Measurements from ENCODE around the gene NIM1K.

NIM1K gene

DNA sequence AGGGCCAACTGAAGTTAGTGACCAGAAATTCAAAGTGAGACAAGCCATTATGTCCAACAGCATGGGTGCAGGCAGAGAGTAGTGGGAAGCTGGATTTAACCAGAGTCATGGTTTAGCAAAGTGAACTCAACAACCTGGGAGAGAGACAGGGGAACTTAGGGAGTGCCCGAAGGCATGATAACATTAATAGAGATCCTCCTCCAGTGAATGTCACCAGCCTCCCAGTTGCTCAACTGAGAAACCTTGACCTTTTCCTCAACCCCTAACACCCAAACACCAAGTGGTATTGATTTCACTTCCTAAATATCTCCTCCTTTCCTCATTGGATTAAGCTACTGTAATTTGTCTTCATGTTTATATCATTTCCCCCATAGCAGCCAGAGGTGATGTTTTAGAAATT lies 78.6 kb downstream of the NIM1K start:
- Histone ChIP-seq H4K12ac (ENCODE audit: low read depth, low read length) (no peak overlapping the region), H2AK5ac (ENCODE audit: low read length) (no peak overlapping the region), H3K23ac (ENCODE audit: low read length) (no peak overlapping the region), H4K91ac (ENCODE audit: low read depth, low read length) (no peak overlapping the region), H3K27ac (ENCODE audit: low read depth, low read length) (no peak overlapping the region), H2BK5ac (ENCODE audit: low read depth, low read length, poor library complexity) (no peak overlapping the region), H3K79me1 (ENCODE audit: low read length) (no peaks in the 10 kb centered on the region), H3K18ac (ENCODE audit: low read length) (no peak overlapping the region), H3K79me2 (ENCODE audit: control insufficient read depth, insufficient read depth, low read length, poor library complexity) (no peaks in the 10 kb centered on the region), H3K27me3 (ENCODE audit: insufficient read depth, low read length) (no peaks in the 10 kb centered on the region), H3K4me2 (ENCODE audit: low read length) (no peak overlapping the region), H3K4ac (ENCODE audit: low read depth, low read length) (no peak overlapping the region), H3K9ac (ENCODE audit: low read length) (no peak overlapping the region), H2BK12ac (ENCODE audit: low read length) (no peak overlapping the region), H3K9me3 (ENCODE audit: insufficient read depth, low read depth, low read length) (peaks cover 1% of the 10 kb centered on the region), H3K14ac (ENCODE audit: low read length) (no peak overlapping the region), H2AFZ (ENCODE audit: insufficient read depth, low read length, poor library complexity) (no peak overlapping the region), H3K4me1 (ENCODE audit: control insufficient read depth in 1 of 2, insufficient read depth in 2 of 2, low read length in 2 of 2) (no peaks in the 10 kb centered on the region), H3K36me3 (ENCODE audit: control insufficient read depth in 1 of 2, insufficient read depth in 2 of 2, low read length in 2 of 2) (no peaks in the 10 kb centered on the region), H2BK120ac (ENCODE audit: insufficient read depth, low read length, poor library complexity) (no peak overlapping the region), H4K8ac (ENCODE audit: low read depth, low read length) (no peak overlapping the region), H3K4me3 (ENCODE audit: low read depth, low read length) (no peak overlapping the region)
- no CpG with 5 or more reads among the region's 1 CpG for WGBS (ENCODE audit: extremely low coverage, insufficient coverage, insufficient read length)
- DNase-seq, result no peak

DNA sequence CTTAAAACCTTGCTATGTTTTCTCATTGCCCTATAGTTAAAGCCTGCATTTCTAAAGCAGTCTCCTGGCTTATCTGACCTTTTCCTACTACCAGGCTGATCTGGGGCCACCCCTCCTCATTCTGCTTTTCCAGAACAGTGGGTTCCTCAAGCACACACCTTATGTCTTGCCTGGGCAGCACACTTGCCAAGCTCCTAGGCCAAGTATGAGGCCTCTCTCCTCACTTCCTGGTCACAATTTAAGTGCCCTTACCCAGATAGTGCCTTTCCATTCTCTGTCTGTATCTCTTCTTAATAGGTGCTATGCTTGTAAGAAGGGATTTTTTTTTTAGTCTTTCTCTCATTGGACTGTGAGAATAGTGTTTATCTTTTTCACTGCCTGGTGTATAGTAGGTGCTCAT lies 81.5 kb downstream of the NIM1K start:
- Histone ChIP-seq H4K8ac (ENCODE audit: low read depth, low read length) (no peak overlapping the region), H3K4me2 (ENCODE audit: low read length) (no peak overlapping the region), H3K14ac (ENCODE audit: low read length) (no peak overlapping the region), H3K18ac (ENCODE audit: low read length) (no peak overlapping the region), H3K27me3 (ENCODE audit: insufficient read depth, low read length) (no peaks in the 10 kb centered on the region), H3K79me2 (ENCODE audit: control insufficient read depth, insufficient read depth, low read length, poor library complexity) (no peaks in the 10 kb centered on the region), H2AK5ac (ENCODE audit: low read length) (no peak overlapping the region), H2BK120ac (ENCODE audit: insufficient read depth, low read length, poor library complexity) (no peak overlapping the region), H3K4me3 (ENCODE audit: low read depth, low read length) (no peak overlapping the region), H2BK5ac (ENCODE audit: low read depth, low read length, poor library complexity) (no peak overlapping the region), H2AFZ (ENCODE audit: insufficient read depth, low read length, poor library complexity) (no peak overlapping the region), H3K36me3 (ENCODE audit: control insufficient read depth in 1 of 2, insufficient read depth in 2 of 2, low read length in 2 of 2) (no peaks in the 10 kb centered on the region), H3K4ac (ENCODE audit: low read depth, low read length) (no peak overlapping the region), H3K9me3 (ENCODE audit: insufficient read depth, low read depth, low read length) (peaks cover 1% of the 10 kb centered on the region), H4K12ac (ENCODE audit: low read depth, low read length) (no peak overlapping the region), H3K9ac (ENCODE audit: low read length) (no peak overlapping the region), H3K27ac (ENCODE audit: low read depth, low read length) (no peak overlapping the region), H4K91ac (ENCODE audit: low read depth, low read length) (no peak overlapping the region), H2BK12ac (ENCODE audit: low read length) (no peak overlapping the region), H3K23ac (ENCODE audit: low read length) (no peak overlapping the region), H3K4me1 (ENCODE audit: control insufficient read depth in 1 of 2, insufficient read depth in 2 of 2, low read length in 2 of 2) (no peaks in the 10 kb centered on the region), H3K79me1 (ENCODE audit: low read length) (no peaks in the 10 kb centered on the region)
- no peak for DNase-seq

DNA sequence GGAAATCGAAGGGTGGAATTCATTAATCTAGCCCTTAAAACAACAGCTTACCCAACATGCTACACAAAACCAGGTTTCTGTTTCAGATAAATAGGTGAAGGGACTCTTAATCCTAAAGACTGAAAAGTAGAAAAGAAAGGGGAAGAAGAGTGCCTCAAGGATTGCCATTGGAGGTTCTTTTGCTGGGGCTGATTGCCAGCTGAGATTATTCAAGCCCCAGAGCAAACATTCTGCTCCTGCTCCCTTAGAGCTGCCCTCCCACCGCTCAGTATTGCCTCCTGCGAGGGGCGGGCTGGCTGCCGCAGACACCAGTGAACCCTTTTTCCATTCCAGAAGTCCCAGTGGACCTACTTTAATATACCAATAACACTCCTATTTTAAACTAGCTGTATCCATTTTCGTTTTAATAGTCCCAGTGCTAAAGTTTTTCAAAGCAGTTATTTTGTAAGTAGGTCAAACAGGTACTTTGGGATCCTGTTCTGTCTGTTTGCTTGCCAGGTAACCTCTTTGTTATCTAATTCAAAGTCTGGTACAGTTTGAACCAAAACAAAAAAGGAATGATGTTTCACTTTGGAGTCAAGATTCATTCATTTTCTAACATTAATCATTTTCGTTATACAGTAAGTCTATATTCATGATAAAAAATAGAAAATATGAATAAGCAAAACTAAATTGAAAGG lies 82.5 kb downstream of the NIM1K start:
- no peaks in the 10 kb centered on the region for H3K79me1 ChIP-seq (ENCODE audit: low read length)
- no peak overlapping the region for H2AK5ac ChIP-seq (ENCODE audit: low read length)
- H3K9ac ChIP-seq (ENCODE audit: low read length), result no peak overlapping the region
- no peak overlapping the region for H2BK5ac ChIP-seq (ENCODE audit: low read depth, low read length, poor library complexity)
- no peak overlapping the region for H3K4me3 ChIP-seq (ENCODE audit: low read depth, low read length)
- H2AFZ ChIP-seq (ENCODE audit: insufficient read depth, low read length, poor library complexity), result no peak overlapping the region
- no peak overlapping the region for H2BK12ac ChIP-seq (ENCODE audit: low read length)
- WGBS (ENCODE audit: extremely low coverage, insufficient coverage, insufficient read length), result no CpG with 5 or more reads among the region's 7 CpGs
- no peak overlapping the region for H3K4ac ChIP-seq (ENCODE audit: low read depth, low read length)
- no peaks in the 10 kb centered on the region for H3K79me2 ChIP-seq (ENCODE audit: control insufficient read depth, insufficient read depth, low read length, poor library complexity)
- no peak overlapping the region for H3K14ac ChIP-seq (ENCODE audit: low read length)
- H3K18ac ChIP-seq (ENCODE audit: low read length), result no peak overlapping the region
- H4K91ac ChIP-seq (ENCODE audit: low read depth, low read length), result no peak overlapping the region
- no peak overlapping the region for H4K12ac ChIP-seq (ENCODE audit: low read depth, low read length)
- no peak overlapping the region for H2BK120ac ChIP-seq (ENCODE audit: insufficient read depth, low read length, poor library complexity)
- no peak overlapping the region for H3K27ac ChIP-seq (ENCODE audit: low read depth, low read length)
- H3K4me2 ChIP-seq (ENCODE audit: low read length), result no peak overlapping the region
- no peak for DNase-seq
- H3K4me1 ChIP-seq (ENCODE audit: control insufficient read depth in 1 of 2, insufficient read depth in 2 of 2, low read length in 2 of 2), result no peaks in the 10 kb centered on the region
- H3K23ac ChIP-seq (ENCODE audit: low read length), result no peak overlapping the region
- H3K36me3 ChIP-seq (ENCODE audit: control insufficient read depth in 1 of 2, insufficient read depth in 2 of 2, low read length in 2 of 2), result no peaks in the 10 kb centered on the region
- no peaks in the 10 kb centered on the region for H3K27me3 ChIP-seq (ENCODE audit: insufficient read depth, low read length)
- H3K9me3 ChIP-seq (ENCODE audit: insufficient read depth, low read depth, low read length), result peaks cover 1% of the 10 kb centered on the region
- H4K8ac ChIP-seq (ENCODE audit: low read depth, low read length), result no peak overlapping the region

DNA sequence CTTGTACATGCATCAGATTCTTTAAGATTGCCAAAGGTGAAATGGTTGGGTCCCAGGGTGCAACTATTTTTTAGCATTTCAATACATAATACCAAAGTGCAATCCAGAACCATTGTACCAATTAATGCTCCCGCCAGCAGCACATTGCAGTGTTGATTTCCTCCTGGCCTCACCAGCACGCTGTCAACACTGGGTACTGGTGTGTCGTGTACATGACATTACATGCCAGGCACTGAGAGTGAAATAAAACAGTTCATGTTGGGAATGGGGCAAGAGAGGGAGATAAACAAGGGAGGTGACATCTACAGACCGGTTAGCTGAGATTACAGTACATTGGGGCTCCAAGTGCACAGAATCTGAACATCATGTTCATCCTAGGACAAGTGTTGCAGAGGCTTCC lies 83.4 kb downstream of the NIM1K start:
- no peak overlapping the region for H3K4ac ChIP-seq (ENCODE audit: low read depth, low read length)
- no peak overlapping the region for H2AFZ ChIP-seq (ENCODE audit: insufficient read depth, low read length, poor library complexity)
- DNase-seq, result no peak
- no peaks in the 10 kb centered on the region for H3K36me3 ChIP-seq (ENCODE audit: control insufficient read depth in 1 of 2, insufficient read depth in 2 of 2, low read length in 2 of 2)
- no peak overlapping the region for H3K14ac ChIP-seq (ENCODE audit: low read length)
- no peak overlapping the region for H2BK12ac ChIP-seq (ENCODE audit: low read length)
- no peak overlapping the region for H2BK5ac ChIP-seq (ENCODE audit: low read depth, low read length, poor library complexity)
- no peak overlapping the region for H4K8ac ChIP-seq (ENCODE audit: low read depth, low read length)
- H3K9ac ChIP-seq (ENCODE audit: low read length), result no peak overlapping the region
- H4K12ac ChIP-seq (ENCODE audit: low read depth, low read length), result no peak overlapping the region
- H2AK5ac ChIP-seq (ENCODE audit: low read length), result no peak overlapping the region
- no peak overlapping the region for H3K18ac ChIP-seq (ENCODE audit: low read length)
- no peaks in the 10 kb centered on the region for H3K79me2 ChIP-seq (ENCODE audit: control insufficient read depth, insufficient read depth, low read length, poor library complexity)
- no peak overlapping the region for H3K4me2 ChIP-seq (ENCODE audit: low read length)
- H3K27ac ChIP-seq (ENCODE audit: low read depth, low read length), result no peak overlapping the region
- no peak overlapping the region for H2BK120ac ChIP-seq (ENCODE audit: insufficient read depth, low read length, poor library complexity)
- H3K23ac ChIP-seq (ENCODE audit: low read length), result no peak overlapping the region
- H3K27me3 ChIP-seq (ENCODE audit: insufficient read depth, low read length), result no peaks in the 10 kb centered on the region
- no peaks in the 10 kb centered on the region for H3K4me1 ChIP-seq (ENCODE audit: control insufficient read depth in 1 of 2, insufficient read depth in 2 of 2, low read length in 2 of 2)
- no peak overlapping the region for H3K4me3 ChIP-seq (ENCODE audit: low read depth, low read length)
- WGBS (ENCODE audit: extremely low coverage, insufficient coverage, insufficient read length), result no CpG with 5 or more reads among the region's 4 CpGs
- peaks cover 1% of the 10 kb centered on the region for H3K9me3 ChIP-seq (ENCODE audit: insufficient read depth, low read depth, low read length)
- H4K91ac ChIP-seq (ENCODE audit: low read depth, low read length), result no peak overlapping the region
- H3K79me1 ChIP-seq (ENCODE audit: low read length), result no peaks in the 10 kb centered on the region

Measured in trophoblast cell (in vitro differentiated cells and primary cell).